WI38 (cell line): ENCODE measurements around the gene S1PR1.

Source experiments
- H3K4me3 ChIP-seq: 2 replicates; pipeline ENCODE4 v1.5.1; 2011; ENCODE audit warnings: low read depth, mild to moderate bottlenecking, control low read depth, low read length
- TF ChIP-seq, protein P1 (sequence below): IDR thresholded peaks from 2 replicates; pipeline ENCODE4 v1.5.1; 2012; ENCODE audit warnings: low read depth, mild to moderate bottlenecking, control low read depth, low read length

The S1PR1 gene

DNA sequence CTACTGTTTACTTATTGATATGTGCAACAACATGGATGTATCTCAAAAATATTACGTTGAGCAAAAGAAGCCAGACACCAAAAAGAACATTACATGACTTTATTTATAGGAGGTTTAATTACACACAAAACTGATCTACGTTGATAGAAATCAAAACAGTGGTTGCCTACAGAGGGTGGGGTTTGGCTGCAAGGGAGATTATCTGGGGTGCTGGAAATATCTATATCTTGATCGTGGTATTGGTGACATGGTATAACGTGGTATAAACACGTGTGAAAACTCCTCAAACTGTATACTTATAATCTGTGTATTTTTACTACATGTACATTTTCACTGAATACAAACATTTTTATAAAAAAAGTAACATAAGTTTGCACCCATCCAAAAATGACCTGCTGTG lies 38.9 kb downstream of the S1PR1 start:
- H3K4me3 ChIP-seq, result no peak overlapping the region
- TF ChIP-seq, protein P1, sequence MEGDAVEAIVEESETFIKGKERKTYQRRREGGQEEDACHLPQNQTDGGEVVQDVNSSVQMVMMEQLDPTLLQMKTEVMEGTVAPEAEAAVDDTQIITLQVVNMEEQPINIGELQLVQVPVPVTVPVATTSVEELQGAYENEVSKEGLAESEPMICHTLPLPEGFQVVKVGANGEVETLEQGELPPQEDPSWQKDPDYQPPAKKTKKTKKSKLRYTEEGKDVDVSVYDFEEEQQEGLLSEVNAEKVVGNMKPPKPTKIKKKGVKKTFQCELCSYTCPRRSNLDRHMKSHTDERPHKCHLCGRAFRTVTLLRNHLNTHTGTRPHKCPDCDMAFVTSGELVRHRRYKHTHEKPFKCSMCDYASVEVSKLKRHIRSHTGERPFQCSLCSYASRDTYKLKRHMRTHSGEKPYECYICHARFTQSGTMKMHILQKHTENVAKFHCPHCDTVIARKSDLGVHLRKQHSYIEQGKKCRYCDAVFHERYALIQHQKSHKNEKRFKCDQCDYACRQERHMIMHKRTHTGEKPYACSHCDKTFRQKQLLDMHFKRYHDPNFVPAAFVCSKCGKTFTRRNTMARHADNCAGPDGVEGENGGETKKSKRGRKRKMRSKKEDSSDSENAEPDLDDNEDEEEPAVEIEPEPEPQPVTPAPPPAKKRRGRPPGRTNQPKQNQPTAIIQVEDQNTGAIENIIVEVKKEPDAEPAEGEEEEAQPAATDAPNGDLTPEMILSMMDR, result no peak

DNA sequence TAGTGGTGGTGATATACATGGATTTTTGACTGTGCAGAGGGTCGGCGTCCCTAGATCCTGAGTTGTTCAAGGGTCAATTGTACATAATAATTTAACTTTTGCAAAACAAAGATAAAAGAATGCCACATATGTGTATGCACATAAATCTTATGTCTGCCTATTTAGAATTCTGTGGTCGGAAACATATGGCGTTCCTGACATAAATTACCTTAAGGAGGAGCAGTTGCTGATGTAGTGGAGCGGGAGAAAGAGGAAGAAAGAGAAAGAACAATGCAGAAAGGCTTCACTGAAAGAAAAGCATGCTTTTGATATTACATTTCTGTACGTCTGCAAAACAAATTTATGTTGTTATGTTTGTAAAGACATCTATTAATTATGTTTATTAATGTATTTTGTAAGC lies 40.0 kb downstream of the S1PR1 start:
- TF ChIP-seq, protein P1, result no peak

DNA sequence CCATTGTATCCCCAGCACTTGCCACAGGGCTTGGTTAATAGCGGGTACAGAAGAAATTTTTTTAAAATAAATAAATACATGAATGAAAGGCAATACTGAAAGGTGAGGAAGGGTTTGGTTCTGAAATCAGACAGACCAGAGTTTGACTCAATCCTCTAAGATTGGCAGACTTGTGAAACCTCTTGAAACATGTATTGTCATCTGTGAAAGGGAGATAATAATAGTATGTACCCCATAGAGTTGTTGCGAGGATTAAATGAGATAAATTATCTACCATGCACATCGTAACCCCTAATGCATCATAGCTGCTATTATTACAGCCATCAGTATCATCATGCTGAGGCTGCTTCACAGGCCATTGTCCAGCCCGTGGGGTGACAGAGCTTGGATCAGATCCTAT lies 41.4 kb downstream of the S1PR1 start:
- TF ChIP-seq, protein P1, result no peak
- no peak overlapping the region for H3K4me3 ChIP-seq

More for the DNA sequence above, 40.0 kb downstream of the S1PR1 start:
- H3K4me3 ChIP-seq, result no peak overlapping the region

DNA sequence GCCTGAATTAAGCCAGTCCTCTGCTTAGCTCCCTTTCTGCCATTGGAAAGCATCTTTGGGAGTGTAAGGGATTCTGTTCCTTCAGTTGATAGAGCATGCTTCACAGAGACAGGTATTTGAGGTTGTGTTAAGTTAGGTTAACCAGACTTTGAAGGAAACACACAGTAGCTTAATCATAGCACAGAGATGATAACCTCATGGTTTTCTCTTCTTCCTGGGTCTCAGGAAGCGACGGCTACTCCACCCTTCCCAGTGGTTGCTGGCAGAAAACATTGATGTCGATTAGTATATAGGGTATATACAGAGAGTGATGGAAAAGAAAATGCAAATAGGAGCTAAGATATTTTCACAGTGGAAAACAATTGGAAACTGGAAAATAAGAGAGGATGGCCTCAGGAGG lies 42.0 kb downstream of the S1PR1 start:
- no peak overlapping the region for H3K4me3 ChIP-seq
- TF ChIP-seq, protein P1, result no peak

DNA sequence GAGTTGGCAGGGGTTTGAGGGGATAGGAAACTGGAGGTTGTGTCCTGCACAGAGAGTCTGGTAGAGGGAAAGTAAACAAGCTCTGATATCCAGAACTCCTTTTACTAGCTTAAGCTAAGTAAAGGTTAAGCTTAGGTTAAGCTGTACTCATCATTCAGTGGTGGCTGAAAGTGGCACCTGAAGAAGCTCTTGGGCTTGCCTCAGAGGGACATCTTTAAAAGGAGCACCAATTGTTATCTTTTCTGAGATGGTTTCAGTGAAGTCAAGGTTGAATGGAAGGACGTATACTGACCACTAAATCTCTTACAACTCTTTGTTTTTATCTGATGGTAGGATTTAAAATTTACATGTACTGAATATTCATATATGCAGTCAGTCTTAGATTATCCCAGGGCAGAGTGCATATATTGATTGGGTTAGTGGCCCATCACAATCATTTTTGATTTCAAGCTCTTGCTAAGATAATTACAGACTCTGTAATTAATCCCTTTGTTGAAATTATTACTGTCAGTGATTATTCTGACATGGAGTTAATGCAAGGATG lies 43.3 kb downstream of the S1PR1 start:
- no peak overlapping the region for H3K4me3 ChIP-seq
- TF ChIP-seq, protein P1, result no peak

DNA sequence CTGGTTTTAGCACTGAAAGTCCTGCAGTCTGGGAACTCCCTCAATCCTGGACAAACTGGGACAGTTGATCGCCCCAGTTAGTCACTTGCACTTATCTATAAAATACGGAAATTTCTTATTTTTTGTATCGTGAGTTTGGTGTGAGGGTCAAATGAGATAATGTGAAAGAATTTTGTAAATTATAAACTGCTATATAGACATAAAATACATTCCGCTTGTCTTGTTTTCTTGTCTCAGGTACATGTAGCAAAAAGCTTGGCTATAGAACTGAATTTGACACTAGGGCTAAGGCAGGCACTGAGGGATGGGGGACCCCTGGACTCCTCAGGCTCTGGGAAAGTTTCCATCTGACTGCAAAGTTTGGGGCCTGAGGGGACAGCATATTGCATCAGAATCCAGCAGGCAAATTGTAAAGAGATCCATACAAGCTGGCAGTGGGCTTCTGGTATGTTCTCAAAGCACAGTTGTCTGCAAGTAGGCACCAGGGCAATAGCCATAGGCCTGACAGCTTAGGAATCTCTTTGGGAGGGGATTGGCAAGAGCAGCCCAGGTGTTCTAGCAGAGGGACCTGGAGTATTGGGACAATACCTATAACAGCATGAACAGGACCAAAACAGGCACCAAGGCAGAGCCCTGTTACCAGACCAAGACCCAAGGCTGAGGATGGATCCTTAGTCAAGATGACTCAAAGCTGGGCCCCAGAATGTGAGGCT lies 44.3 kb downstream of the S1PR1 start:
- TF ChIP-seq, protein P1, result no peak
- H3K4me3 ChIP-seq, result no peak overlapping the region

DNA sequence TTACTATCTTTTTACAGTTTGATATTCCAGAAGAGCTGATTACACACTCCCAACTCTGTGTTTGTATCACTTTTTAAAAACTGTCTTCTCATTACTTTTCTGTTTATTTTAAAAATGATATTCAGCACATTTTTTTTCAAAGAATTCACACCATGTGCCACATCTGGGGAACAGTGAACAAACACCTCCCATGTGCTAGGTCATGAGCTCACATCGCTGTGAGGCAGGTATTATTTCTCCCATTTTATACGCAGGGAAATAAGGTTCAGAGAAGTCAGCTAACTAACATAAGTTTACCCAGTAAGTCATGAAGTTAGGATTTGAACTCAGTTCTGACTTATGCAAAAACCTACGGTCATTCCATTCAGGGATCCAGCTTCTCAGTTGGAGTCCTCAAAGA lies 44.9 kb downstream of the S1PR1 start:
- H3K4me3 ChIP-seq, result no peak overlapping the region

More for the DNA sequence above, 44.9 kb downstream of the S1PR1 start:
- TF ChIP-seq, protein P1, result no peak
